ENCODE results near the gene CLSTN1. TPM values are rescaled to one million over a fixed set of nuclear protein-coding genes. Genes with fewer than 3 reads are reported as not detected.

The CLSTN1 gene
- total and polyA plus RNA-seq, 10 of the 15 experiments (the other 5 are each of a cell fraction or from before 2014, with no cell fraction given): 2.7 to 64.4 (median 23.2) TPM

GRCh38 chr1:9717193-9718005 lies 106.4 kb downstream of the CLSTN1 start (continued):
- TF ChIP-seq KAT2A (conservative IDR thresholded peaks at IDR 0.05; ENCODE audit: control insufficient read depth, low read depth, low read length): no peak
- no peak for TF ChIP-seq REST (IDR thresholded peaks at IDR 0.05; ENCODE audit: low read depth, low read length)
- TF ChIP-seq RELA (IDR thresholded peaks at IDR 0.05; ENCODE audit: borderline replicate concordance, partially characterized antibody): no peak
- TF ChIP-seq EP300 (IDR thresholded peaks at IDR 0.05; ENCODE audit: borderline replicate concordance in 1 of 2, control insufficient read depth in 1 of 2, low read depth in 2 of 2, low read length in 2 of 2): peak in 1 of 2 experiments; percentile 31; a peak in 1 of 4 replicates
- no peak for TF ChIP-seq RB1 (IDR thresholded peaks at IDR 0.05; ENCODE audit: borderline replicate concordance)
- TF ChIP-seq PAX5 (IDR thresholded peaks at IDR 0.05; ENCODE audit: borderline replicate concordance, low read depth, low read length): peak; percentile 10; the same call in 1 of the 2 replicates
- no peak; the same call in 1 of the 2 replicates for TF ChIP-seq IKZF1 (conservative IDR thresholded peaks at IDR 0.05)
